ENCODE measurements around the gene ZNF566. TPM values are rescaled to one million over a fixed set of nuclear protein-coding genes. Genes with fewer than 3 reads are reported as not detected.

Gene ZNF566
- total RNA-seq, 1 experiment from 2014 or later: 3.1 TPM

- H3K27ac ChIP-seq (ENCODE audit: low read length): no peak overlapping the region
- ChIA-PET POLR2A (ENCODE audit: unreplicated experiment) (no interaction called here), CTCF (no interaction called here)
- DNase-seq (no peak), ATAC-seq (no peak)
- H2AFZ ChIP-seq (ENCODE audit: low read length): no peak overlapping the region
- no peak overlapping the region for H3K4me3 ChIP-seq (ENCODE audit: low read length)
- no peaks in the 10 kb centered on the region for H3K9me2 ChIP-seq (replicated peaks; ENCODE audit: low read length)
- intact Hi-C loops (cut with micrococcal nuclease): no loop called here
- BruUV-seq (replicated peaks): no TSS peak
- peaks cover 3% of the 10 kb centered on the region; the same call in 1 of the 2 replicates for H3K36me3 ChIP-seq (ENCODE audit: low read depth, low read length)
- no peaks in the 10 kb centered on the region for H4K20me1 ChIP-seq (ENCODE audit: low read length)
- no peak for TF ChIP-seq CTCF (conservative IDR thresholded peaks at IDR 0.05; ENCODE audit: low read depth, low read length)
- TF ChIP-seq EZH2phosphoT487 (IDR thresholded peaks at IDR 0.05; ENCODE audit: borderline replicate concordance, low read length): no peak
- no peak for TF ChIP-seq EZH2 (IDR thresholded peaks at IDR 0.05; ENCODE audit: low read length, unreplicated experiment)
- H3K9ac ChIP-seq (ENCODE audit: low read length): no peak overlapping the region
- H3K4me2 ChIP-seq (ENCODE audit: low read length): no peak overlapping the region
- H3K9me3 ChIP-seq (ENCODE audit: low read length): peaks cover 6% of the 10 kb centered on the region; the same call in 1 of the 2 replicates
- H3K79me2 ChIP-seq (ENCODE audit: low read length): no peaks in the 10 kb centered on the region
- H3K27me3 ChIP-seq (ENCODE audit: low read length): no peaks in the 10 kb centered on the region
- no peaks in the 10 kb centered on the region for H3K4me1 ChIP-seq (ENCODE audit: insufficient read depth, low read length)
- H3F3A ChIP-seq (ENCODE audit: low read length, unreplicated experiment): no peaks in the 10 kb centered on the region
These were observed 19.0 kb upstream of the ZNF566 start for GRCh38 chr19:36508325-36508724.

GRCh38 chr19:36501973-36502372 is 12.6 kb upstream of the ZNF566 start:
- Histone ChIP-seq H3K9me2 (replicated peaks; ENCODE audit: low read length) (no peaks in the 10 kb centered on the region), H4K20me1 (ENCODE audit: low read length) (no peaks in the 10 kb centered on the region), H2AFZ (ENCODE audit: low read length) (no peak overlapping the region), H3K36me3 (ENCODE audit: low read depth, low read length) (no peaks in the 10 kb centered on the region), H3K27me3 (ENCODE audit: low read length) (no peaks in the 10 kb centered on the region), H3K79me2 (ENCODE audit: low read length) (no peaks in the 10 kb centered on the region), H3K4me2 (ENCODE audit: low read length) (no peak overlapping the region), H3K4me3 (ENCODE audit: low read length) (no peak overlapping the region), H3K27ac (ENCODE audit: low read length) (no peak overlapping the region), H3F3A (ENCODE audit: low read length, unreplicated experiment) (no peaks in the 10 kb centered on the region), H3K9ac (ENCODE audit: low read length) (no peak overlapping the region), H3K4me1 (ENCODE audit: insufficient read depth, low read length) (no peaks in the 10 kb centered on the region), H3K9me3 (ENCODE audit: low read length) (no peaks in the 10 kb centered on the region; the same call in 1 of the 2 replicates)
- no TSS peak for BruUV-seq (replicated peaks)
- TF ChIP-seq EZH2phosphoT487 (IDR thresholded peaks at IDR 0.05; ENCODE audit: borderline replicate concordance, low read length): no peak
- TF ChIP-seq EZH2 (IDR thresholded peaks at IDR 0.05; ENCODE audit: low read length, unreplicated experiment): no peak
- TF ChIP-seq CTCF (conservative IDR thresholded peaks at IDR 0.05; ENCODE audit: low read depth, low read length): no peak
- ChIA-PET POLR2A (ENCODE audit: unreplicated experiment) (no interaction called here), CTCF (no interaction called here)
- intact Hi-C loops (cut with micrococcal nuclease): no loop called here
- no peak for ATAC-seq
- no peak for DNase-seq

- BruUV-seq (replicated peaks): no TSS peak
- H3K27me3 ChIP-seq (ENCODE audit: low read length): no peaks in the 10 kb centered on the region
- no peaks in the 10 kb centered on the region for H4K20me1 ChIP-seq (ENCODE audit: low read length)
- no peak for DNase-seq
- ChIA-PET POLR2A (ENCODE audit: unreplicated experiment) (no interaction called here), CTCF (no interaction called here)
- H3F3A ChIP-seq (ENCODE audit: low read length, unreplicated experiment): no peaks in the 10 kb centered on the region
- H3K27ac ChIP-seq (ENCODE audit: low read length): no peak overlapping the region
- H3K36me3 ChIP-seq (ENCODE audit: low read depth, low read length): no peaks in the 10 kb centered on the region
- H3K9me2 ChIP-seq (replicated peaks; ENCODE audit: low read length): no peaks in the 10 kb centered on the region
- no peak overlapping the region for H3K4me3 ChIP-seq (ENCODE audit: low read length)
- intact Hi-C loops (cut with micrococcal nuclease): no loop called here
- no peaks in the 10 kb centered on the region for H3K79me2 ChIP-seq (ENCODE audit: low read length)
- no peak for TF ChIP-seq CTCF (conservative IDR thresholded peaks at IDR 0.05; ENCODE audit: low read depth, low read length)
- no peak for TF ChIP-seq EZH2 (IDR thresholded peaks at IDR 0.05; ENCODE audit: low read length, unreplicated experiment)
- TF ChIP-seq EZH2phosphoT487 (IDR thresholded peaks at IDR 0.05; ENCODE audit: borderline replicate concordance, low read length): no peak
- no peaks in the 10 kb centered on the region; the same call in 1 of the 2 replicates for H3K9me3 ChIP-seq (ENCODE audit: low read length)
- no peak overlapping the region for H3K9ac ChIP-seq (ENCODE audit: low read length)
- H2AFZ ChIP-seq (ENCODE audit: low read length): no peak overlapping the region
- no peak for ATAC-seq
- H3K4me1 ChIP-seq (ENCODE audit: insufficient read depth, low read length): no peaks in the 10 kb centered on the region
- H3K4me2 ChIP-seq (ENCODE audit: low read length): no peak overlapping the region
These were observed 7.6 kb upstream of the ZNF566 start for GRCh38 chr19:36497001-36497400.
